Measurements from ENCODE around the gene CINP.
A peak's percentile ranks its signal among the peaks of the same experiment; 100 is the strongest.

DNA sequence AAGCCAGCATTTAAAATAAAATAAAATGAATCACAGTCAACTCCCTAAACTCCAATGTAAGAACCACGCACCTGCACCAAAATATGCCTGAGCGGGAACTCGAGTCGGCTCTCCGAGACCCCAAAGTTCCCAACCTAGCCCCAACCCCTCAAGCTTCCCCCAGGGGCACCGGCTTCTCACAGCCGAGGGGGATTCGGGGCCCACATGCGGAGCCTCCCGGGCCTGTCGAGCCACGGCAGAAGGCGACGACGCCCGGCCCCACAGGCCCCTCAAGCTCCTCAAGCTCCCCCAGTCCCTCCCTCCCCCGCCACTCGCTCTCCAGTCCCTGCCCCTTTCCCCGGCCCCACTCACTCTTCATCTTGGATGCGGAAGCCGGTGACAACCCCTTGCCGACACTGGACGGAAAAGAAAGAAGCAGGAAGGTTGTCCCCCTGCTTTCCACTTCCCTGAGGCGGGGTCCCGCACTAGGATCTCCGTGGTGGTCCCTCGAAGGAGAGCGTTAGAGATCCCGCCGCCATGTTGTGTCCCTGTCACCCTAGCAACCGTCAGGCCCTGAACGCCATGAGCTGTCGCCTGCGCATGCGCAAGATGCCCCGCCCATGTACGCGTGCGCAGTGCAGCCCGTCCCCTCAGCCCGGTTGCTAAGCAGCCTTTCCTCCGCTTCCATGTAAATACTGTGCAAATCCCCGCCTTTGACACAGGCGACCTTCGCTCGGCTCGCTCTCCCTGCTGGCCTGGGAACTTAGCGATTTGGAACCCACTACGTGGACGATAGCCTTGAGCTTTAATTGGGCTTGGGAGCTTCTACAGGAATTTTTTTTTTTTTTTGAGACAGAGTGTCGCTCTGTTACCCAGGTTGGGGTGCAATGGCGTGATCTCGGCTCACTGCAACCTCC lies 57.8 kb downstream of the CINP start, which contains the start of gene MOK:
- TF ChIP-seq, protein P1, sequence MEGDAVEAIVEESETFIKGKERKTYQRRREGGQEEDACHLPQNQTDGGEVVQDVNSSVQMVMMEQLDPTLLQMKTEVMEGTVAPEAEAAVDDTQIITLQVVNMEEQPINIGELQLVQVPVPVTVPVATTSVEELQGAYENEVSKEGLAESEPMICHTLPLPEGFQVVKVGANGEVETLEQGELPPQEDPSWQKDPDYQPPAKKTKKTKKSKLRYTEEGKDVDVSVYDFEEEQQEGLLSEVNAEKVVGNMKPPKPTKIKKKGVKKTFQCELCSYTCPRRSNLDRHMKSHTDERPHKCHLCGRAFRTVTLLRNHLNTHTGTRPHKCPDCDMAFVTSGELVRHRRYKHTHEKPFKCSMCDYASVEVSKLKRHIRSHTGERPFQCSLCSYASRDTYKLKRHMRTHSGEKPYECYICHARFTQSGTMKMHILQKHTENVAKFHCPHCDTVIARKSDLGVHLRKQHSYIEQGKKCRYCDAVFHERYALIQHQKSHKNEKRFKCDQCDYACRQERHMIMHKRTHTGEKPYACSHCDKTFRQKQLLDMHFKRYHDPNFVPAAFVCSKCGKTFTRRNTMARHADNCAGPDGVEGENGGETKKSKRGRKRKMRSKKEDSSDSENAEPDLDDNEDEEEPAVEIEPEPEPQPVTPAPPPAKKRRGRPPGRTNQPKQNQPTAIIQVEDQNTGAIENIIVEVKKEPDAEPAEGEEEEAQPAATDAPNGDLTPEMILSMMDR (IDR thresholded peaks at IDR 0.05) = no peak
- TF ChIP-seq POLR2AphosphoS5 (IDR thresholded peaks at IDR 0.05) = peak in 1 of 3 donors; percentile 82

Data from suprapubic skin (tissue), 3 donors.